NCI-H524 (cell line): ENCODE results near the gene KLRG1.

Source experiments
- DNase-seq, 2 experiments: peaks; one replicate each; lab custom pipeline; 2025; lab: John Stamatoyannopoulos, UW

Gene KLRG1

GRCh38 chr12:9040484-9041186 is 51.3 kb downstream of the KLRG1 start:
- DNase-seq = no peak

GRCh38 chr12:9041321-9041720 is 52.0 kb downstream of the KLRG1 start:
- no peak for DNase-seq

GRCh38 chr12:9043766-9044165 is 54.4 kb downstream of the KLRG1 start:
- peak; percentile 78 to 90 for DNase-seq

GRCh38 chr12:9047105-9047504 is 57.8 kb downstream of the KLRG1 start:
- no peak for DNase-seq

GRCh38 chr12:9048930-9049329 is 59.6 kb downstream of the KLRG1 start:
- DNase-seq = no peak

GRCh38 chr12:9049520-9050133 is 60.3 kb downstream of the KLRG1 start:
- peak in 1 of 2 experiments; percentile 48 for DNase-seq

- no peak for DNase-seq
These were observed 61.3 kb downstream of the KLRG1 start for GRCh38 chr12:9050521-9051157.

- DNase-seq = peak in 1 of 2 experiments; percentile 8
These were observed 61.8 kb downstream of the KLRG1 start for GRCh38 chr12:9051158-9051550.

- DNase-seq = no peak
These were observed 63.3 kb downstream of the KLRG1 start for GRCh38 chr12:9052610-9053009.
